ENCODE measurements around the gene PRKCH.

The PRKCH gene

DNA sequence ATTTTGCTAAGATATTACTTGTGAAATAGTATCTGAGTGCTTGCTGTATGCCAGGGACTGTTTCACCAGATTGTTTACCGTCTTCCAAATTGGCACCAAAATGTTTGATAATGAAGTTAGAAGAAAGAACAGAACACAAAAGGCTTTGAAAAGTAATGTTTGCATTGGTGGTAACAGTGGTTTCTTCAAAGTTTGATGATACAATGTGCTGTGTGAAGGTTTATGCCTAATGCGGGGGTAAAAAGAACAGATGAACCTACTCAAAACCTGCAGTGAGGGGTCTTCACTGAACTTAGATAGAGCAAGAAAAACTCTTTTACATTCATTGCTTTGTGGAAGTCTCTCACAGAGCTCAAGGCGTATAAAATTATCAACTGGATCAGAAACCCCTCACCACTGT lies 76.2 kb downstream of the PRKCH start:
- intact Hi-C loops (cut with DNase I; ENCODE audit: low total_unique reads): no loop called here
- no peak for DNase-seq
- H3K36me3 ChIP-seq: no peaks in the 10 kb centered on the region
- no peaks in the 10 kb centered on the region for H3K27me3 ChIP-seq
- no peaks in the 10 kb centered on the region for H3K9me3 ChIP-seq
- H3K4me3 ChIP-seq: no peak overlapping the region
- H3K4me1 ChIP-seq: no peaks in the 10 kb centered on the region
- TF ChIP-seq, protein P1, sequence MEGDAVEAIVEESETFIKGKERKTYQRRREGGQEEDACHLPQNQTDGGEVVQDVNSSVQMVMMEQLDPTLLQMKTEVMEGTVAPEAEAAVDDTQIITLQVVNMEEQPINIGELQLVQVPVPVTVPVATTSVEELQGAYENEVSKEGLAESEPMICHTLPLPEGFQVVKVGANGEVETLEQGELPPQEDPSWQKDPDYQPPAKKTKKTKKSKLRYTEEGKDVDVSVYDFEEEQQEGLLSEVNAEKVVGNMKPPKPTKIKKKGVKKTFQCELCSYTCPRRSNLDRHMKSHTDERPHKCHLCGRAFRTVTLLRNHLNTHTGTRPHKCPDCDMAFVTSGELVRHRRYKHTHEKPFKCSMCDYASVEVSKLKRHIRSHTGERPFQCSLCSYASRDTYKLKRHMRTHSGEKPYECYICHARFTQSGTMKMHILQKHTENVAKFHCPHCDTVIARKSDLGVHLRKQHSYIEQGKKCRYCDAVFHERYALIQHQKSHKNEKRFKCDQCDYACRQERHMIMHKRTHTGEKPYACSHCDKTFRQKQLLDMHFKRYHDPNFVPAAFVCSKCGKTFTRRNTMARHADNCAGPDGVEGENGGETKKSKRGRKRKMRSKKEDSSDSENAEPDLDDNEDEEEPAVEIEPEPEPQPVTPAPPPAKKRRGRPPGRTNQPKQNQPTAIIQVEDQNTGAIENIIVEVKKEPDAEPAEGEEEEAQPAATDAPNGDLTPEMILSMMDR (IDR thresholded peaks at IDR 0.05): no peak
- H3K27ac ChIP-seq: no peak overlapping the region

DNA sequence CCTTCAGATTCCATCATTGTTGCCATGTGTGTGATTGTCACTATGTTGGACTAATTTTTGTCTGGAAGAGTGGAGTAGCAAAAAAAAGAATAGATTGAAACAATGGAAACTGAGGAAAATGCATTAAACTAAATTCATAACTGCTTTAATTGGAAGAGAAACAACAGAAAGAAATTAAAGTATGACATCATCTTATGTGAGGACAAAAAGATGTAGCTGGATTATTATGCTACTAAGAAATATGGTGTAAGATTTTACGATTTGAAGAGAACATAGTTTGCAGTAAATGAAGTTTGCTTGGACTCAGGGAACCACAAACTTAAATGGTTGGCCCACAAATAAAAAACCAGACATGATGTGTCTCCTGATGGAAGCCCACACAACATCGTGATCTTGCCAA lies 76.8 kb downstream of the PRKCH start:
- no peaks in the 10 kb centered on the region for H3K9me3 ChIP-seq
- no peak overlapping the region for H3K27ac ChIP-seq
- H3K27me3 ChIP-seq: no peaks in the 10 kb centered on the region
- no peaks in the 10 kb centered on the region for H3K36me3 ChIP-seq
- no peak overlapping the region for H3K4me3 ChIP-seq
- H3K4me1 ChIP-seq: no peaks in the 10 kb centered on the region
- DNase-seq: no peak
- intact Hi-C loops (cut with DNase I; ENCODE audit: low total_unique reads): no loop called here
- TF ChIP-seq, protein P1 (IDR thresholded peaks at IDR 0.05): no peak

DNA sequence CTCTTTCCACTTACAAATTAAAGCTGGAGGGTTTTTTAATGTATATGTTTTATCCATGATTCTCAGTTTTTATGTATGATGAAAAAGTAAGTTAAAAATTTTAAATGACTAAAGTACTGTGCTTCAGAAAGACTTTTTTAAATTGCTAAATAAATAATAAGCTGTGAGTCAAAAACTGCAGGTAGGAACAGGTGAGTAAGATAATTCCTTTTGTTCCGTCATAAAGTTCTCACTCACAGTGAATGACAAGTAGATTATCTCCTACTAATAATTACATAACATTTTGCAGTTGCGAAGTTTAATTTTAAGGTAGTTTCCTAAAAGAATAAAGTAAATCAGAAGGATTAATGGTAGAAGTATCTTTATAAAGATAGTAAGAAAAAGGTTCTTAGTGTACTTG lies 78.0 kb downstream of the PRKCH start:
- no peaks in the 10 kb centered on the region for H3K9me3 ChIP-seq
- no peaks in the 10 kb centered on the region for H3K4me1 ChIP-seq
- TF ChIP-seq, protein P1 (IDR thresholded peaks at IDR 0.05): no peak
- no peaks in the 10 kb centered on the region for H3K36me3 ChIP-seq
- no peaks in the 10 kb centered on the region for H3K27me3 ChIP-seq
- no peak for DNase-seq
- intact Hi-C loops (cut with DNase I; ENCODE audit: low total_unique reads): no loop called here
- H3K4me3 ChIP-seq: no peak overlapping the region
- H3K27ac ChIP-seq: no peak overlapping the region

DNA sequence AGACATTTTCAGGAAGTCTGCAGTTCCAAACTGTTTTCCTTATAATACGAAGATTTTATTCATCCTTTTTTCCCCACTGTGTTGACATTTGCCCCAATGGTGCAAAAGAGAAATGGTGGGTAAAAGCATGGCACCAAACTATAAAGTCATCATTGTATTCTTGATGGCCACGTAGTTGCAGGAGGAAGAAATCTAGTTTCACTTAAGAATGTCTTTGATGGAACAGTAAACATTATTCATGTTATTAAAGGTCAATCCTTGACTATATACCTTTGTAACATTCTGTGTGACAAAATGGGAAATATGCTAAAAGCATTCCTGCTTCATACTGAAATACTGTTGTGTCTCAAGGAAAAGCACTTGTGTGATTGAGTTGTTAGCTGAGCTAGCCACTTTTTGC lies 80.1 kb downstream of the PRKCH start:
- no peak for DNase-seq
- Histone ChIP-seq H3K9me3 (no peaks in the 10 kb centered on the region), H3K4me3 (no peak overlapping the region), H3K4me1 (no peaks in the 10 kb centered on the region), H3K27ac (no peak overlapping the region), H3K27me3 (no peaks in the 10 kb centered on the region), H3K36me3 (no peaks in the 10 kb centered on the region)
- intact Hi-C loops (cut with DNase I; ENCODE audit: low total_unique reads): no loop called here
- TF ChIP-seq, protein P1 (IDR thresholded peaks at IDR 0.05): no peak

DNA sequence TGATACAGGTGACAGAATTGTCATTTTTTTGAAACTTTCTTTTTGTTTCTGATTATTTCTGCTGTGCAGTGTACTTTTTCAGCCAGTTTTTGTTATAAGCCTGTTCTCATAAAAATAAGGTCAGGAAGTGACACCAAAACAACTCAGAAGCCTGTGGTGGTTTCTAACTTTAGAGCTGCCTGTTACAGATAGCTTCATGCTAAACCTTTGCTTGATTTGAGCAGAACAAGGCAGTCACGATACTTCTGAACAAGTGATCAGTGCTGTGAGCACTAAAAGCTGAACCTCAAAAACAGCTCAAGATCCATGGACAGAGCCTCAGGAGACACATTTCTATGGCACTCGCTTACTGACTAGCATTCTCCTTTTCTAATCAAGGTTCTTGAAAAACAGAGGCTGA lies 82.0 kb downstream of the PRKCH start:
- Histone ChIP-seq H3K36me3 (no peaks in the 10 kb centered on the region), H3K9me3 (no peaks in the 10 kb centered on the region), H3K27me3 (no peaks in the 10 kb centered on the region), H3K4me3 (no peak overlapping the region), H3K4me1 (no peaks in the 10 kb centered on the region), H3K27ac (no peak overlapping the region)
- intact Hi-C loops (cut with DNase I; ENCODE audit: low total_unique reads): no loop called here
- TF ChIP-seq, protein P1 (IDR thresholded peaks at IDR 0.05): no peak
- no peak for DNase-seq

DNA sequence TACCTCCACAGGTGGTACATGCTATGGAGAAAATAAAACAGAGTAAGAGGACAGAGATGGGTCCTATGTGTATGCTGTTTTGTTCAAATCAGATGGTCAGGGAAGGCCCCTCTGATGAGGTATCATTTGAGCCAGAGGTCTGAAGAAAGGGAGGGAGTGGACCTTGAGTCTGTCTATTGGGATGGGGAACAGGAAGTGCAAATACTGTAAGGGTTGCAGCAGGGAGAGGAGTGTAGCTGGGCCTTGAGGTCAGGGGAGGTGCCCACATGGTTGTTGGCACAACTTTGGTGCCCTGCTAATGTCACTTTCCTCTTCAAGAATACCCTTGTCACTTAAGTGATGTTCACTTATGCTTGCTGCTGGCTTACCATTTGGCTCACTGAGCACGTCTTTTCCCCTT lies 83.3 kb downstream of the PRKCH start:
- no peak overlapping the region for H3K27ac ChIP-seq
- H3K4me1 ChIP-seq: no peaks in the 10 kb centered on the region
- H3K9me3 ChIP-seq: no peaks in the 10 kb centered on the region
- H3K4me3 ChIP-seq: no peak overlapping the region
- DNase-seq: no peak
- no peaks in the 10 kb centered on the region for H3K36me3 ChIP-seq
- intact Hi-C loops (cut with DNase I; ENCODE audit: low total_unique reads): no loop called here
- TF ChIP-seq, protein P1 (IDR thresholded peaks at IDR 0.05): no peak
- H3K27me3 ChIP-seq: no peaks in the 10 kb centered on the region

Data from tibial artery (tissue), 4 donors.